ENCODE data around the gene DLX5.

DNA sequence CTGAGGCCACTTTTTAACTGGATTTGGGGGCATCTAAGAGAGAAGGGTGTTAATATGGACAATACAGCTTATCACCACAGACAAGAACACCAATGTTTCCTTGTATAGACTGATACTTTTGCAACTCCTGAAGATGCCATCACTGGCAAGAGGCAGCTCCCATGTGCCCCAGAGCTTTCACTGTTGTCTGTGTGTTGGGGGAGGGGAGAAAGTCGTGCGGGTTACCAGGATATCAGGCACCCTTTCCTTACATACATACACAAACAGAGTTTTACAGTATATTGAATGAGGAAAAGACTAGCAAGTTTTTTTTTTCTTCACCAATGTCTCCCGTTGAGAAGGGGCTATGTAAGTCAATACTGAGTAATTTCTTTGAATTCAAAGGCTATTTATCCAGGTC lies 23.4 kb downstream of the DLX5 start:
- TF ChIP-seq, protein P1, sequence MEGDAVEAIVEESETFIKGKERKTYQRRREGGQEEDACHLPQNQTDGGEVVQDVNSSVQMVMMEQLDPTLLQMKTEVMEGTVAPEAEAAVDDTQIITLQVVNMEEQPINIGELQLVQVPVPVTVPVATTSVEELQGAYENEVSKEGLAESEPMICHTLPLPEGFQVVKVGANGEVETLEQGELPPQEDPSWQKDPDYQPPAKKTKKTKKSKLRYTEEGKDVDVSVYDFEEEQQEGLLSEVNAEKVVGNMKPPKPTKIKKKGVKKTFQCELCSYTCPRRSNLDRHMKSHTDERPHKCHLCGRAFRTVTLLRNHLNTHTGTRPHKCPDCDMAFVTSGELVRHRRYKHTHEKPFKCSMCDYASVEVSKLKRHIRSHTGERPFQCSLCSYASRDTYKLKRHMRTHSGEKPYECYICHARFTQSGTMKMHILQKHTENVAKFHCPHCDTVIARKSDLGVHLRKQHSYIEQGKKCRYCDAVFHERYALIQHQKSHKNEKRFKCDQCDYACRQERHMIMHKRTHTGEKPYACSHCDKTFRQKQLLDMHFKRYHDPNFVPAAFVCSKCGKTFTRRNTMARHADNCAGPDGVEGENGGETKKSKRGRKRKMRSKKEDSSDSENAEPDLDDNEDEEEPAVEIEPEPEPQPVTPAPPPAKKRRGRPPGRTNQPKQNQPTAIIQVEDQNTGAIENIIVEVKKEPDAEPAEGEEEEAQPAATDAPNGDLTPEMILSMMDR (IDR thresholded peaks at IDR 0.05), result no peak
- TF ChIP-seq POLR2A (IDR thresholded peaks at IDR 0.05), result no peak
